IMR-90 (cell line): Measurements from ENCODE around the gene ERMAP.

Experiments
- BHLHE40 ChIP-seq: fragments of 150-350 bp; IDR thresholded peaks from 2 replicates; pipeline ENCODE4 v1.6.1; 2016; ENCODE audit warnings: mild to moderate bottlenecking, low read depth, low read length
- MAFK ChIP-seq: IDR thresholded peaks from 2 replicates; pipeline ENCODE4 v1.6.1; 2012; ENCODE audit warnings: low read depth, low read length, improper control_type of control experiment
- MAZ ChIP-seq: IDR thresholded peaks from 2 replicates; pipeline ENCODE4 v1.6.1; 2012; ENCODE audit warnings: low read depth, mild to moderate bottlenecking, low read length, improper control_type of control experiment, moderate library complexity, borderline replicate concordance
- MXI1 ChIP-seq: IDR thresholded peaks from 2 replicates; pipeline ENCODE4 v1.6.1; 2012; ENCODE audit warnings: low read depth, mild to moderate bottlenecking, low read length, moderate library complexity, borderline replicate concordance
- POLR2A ChIP-seq: IDR thresholded peaks from 2 replicates; pipeline ENCODE4 v1.6.1; 2012; ENCODE audit warnings: mild to moderate bottlenecking, low read depth, low read length
- RCOR1 ChIP-seq: IDR thresholded peaks from 2 replicates; pipeline ENCODE4 v1.6.1; 2012; ENCODE audit warnings: mild to moderate bottlenecking, low read length, improper control_type of control experiment; ENCODE audit not compliant: insufficient replicate concordance
- RFX5 ChIP-seq: IDR thresholded peaks from 2 replicates; pipeline ENCODE4 v1.8.0; 2012; ENCODE audit warnings: low read depth, mild to moderate bottlenecking, low read length, moderate library complexity
- SMC3 ChIP-seq: fragments of 150-350 bp; IDR thresholded peaks from 2 replicates; pipeline ENCODE4 v1.6.1; 2016; ENCODE audit warnings: low read depth, mild to moderate bottlenecking, antibody characterized with exemption, low read length, moderate library complexity
- TF ChIP-seq, protein P1 (sequence below): conservative IDR thresholded peaks from 2 replicates; pipeline ENCODE4 v1.5.1; 2012; ENCODE audit warnings: mild to moderate bottlenecking, low read depth, low read length, improper control_type of control experiment
- TF ChIP-seq, protein P2 (sequence below): fragments of 150-350 bp; IDR thresholded peaks from 2 replicates; pipeline ENCODE4 v1.6.1; 2016; ENCODE audit warnings: low read depth, mild to moderate bottlenecking, low read length, moderate library complexity, borderline replicate concordance
- TF ChIP-seq, protein P3 (sequence below): fragments of 150-350 bp; IDR thresholded peaks from 2 replicates; pipeline ENCODE4 v1.6.1; 2017; ENCODE audit warnings: mild to moderate bottlenecking, antibody characterized with exemption, low read length, low read depth

DNA sequence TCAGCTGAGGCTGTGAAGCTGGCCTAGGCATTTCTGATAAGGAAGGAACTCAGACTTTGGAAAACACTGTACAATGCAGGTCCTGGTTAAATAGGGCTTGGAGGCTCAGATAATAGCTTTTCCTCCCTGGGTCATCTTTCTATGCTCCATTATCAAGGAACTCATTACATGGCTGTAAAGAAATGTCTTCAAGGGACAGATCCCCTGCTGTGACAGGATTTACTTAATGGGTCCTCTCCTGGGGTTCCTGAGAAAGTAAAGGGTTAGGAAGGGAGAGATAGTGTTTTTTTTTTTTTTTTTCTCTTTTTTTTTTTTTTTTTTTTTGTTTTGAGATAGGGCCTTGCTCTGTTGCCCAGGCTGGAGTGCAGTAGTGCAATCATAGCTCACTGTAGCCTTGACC, 14.4 kb downstream of the ERMAP start:
- no peak for TF ChIP-seq POLR2A
- TF ChIP-seq, protein P1, sequence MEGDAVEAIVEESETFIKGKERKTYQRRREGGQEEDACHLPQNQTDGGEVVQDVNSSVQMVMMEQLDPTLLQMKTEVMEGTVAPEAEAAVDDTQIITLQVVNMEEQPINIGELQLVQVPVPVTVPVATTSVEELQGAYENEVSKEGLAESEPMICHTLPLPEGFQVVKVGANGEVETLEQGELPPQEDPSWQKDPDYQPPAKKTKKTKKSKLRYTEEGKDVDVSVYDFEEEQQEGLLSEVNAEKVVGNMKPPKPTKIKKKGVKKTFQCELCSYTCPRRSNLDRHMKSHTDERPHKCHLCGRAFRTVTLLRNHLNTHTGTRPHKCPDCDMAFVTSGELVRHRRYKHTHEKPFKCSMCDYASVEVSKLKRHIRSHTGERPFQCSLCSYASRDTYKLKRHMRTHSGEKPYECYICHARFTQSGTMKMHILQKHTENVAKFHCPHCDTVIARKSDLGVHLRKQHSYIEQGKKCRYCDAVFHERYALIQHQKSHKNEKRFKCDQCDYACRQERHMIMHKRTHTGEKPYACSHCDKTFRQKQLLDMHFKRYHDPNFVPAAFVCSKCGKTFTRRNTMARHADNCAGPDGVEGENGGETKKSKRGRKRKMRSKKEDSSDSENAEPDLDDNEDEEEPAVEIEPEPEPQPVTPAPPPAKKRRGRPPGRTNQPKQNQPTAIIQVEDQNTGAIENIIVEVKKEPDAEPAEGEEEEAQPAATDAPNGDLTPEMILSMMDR, result no peak
- TF ChIP-seq RCOR1, result no peak
- TF ChIP-seq BHLHE40, result no peak
- TF ChIP-seq MAFK, result no peak
- TF ChIP-seq SMC3, result no peak
- no peak for TF ChIP-seq RFX5
- TF ChIP-seq, protein P2, sequence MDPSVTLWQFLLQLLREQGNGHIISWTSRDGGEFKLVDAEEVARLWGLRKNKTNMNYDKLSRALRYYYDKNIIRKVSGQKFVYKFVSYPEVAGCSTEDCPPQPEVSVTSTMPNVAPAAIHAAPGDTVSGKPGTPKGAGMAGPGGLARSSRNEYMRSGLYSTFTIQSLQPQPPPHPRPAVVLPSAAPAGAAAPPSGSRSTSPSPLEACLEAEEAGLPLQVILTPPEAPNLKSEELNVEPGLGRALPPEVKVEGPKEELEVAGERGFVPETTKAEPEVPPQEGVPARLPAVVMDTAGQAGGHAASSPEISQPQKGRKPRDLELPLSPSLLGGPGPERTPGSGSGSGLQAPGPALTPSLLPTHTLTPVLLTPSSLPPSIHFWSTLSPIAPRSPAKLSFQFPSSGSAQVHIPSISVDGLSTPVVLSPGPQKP, result no peak
- TF ChIP-seq, protein P3, sequence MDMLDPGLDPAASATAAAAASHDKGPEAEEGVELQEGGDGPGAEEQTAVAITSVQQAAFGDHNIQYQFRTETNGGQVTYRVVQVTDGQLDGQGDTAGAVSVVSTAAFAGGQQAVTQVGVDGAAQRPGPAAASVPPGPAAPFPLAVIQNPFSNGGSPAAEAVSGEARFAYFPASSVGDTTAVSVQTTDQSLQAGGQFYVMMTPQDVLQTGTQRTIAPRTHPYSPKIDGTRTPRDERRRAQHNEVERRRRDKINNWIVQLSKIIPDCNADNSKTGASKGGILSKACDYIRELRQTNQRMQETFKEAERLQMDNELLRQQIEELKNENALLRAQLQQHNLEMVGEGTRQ, result no peak
- TF ChIP-seq MAZ, result no peak
- TF ChIP-seq MXI1, result no peak
